ENCODE data around the gene GPC6. TPM values are rescaled to one million over a fixed set of nuclear protein-coding genes. Genes with fewer than 3 reads are reported as not detected.

Gene GPC6
- total RNA-seq, 1 experiment from 2014 or later = 0.22 TPM

GRCh38 chr13:93309886-93310523 lies 83.4 kb downstream of the GPC6 start:
- H3K79me2 ChIP-seq (ENCODE audit: insufficient read depth, low read length) = no peaks in the 10 kb centered on the region
- H4K20me1 ChIP-seq (ENCODE audit: insufficient read depth) = no peaks in the 10 kb centered on the region
- no TSS peak for BruUV-seq (replicated peaks)
- H3K9ac ChIP-seq (ENCODE audit: low read length) = no peak overlapping the region
- CTCF ChIA-PET = no interaction called here
- RAD21 ChIA-PET (ENCODE audit: low non-redundant PET in 1 of 2, low total read pairs in 2 of 2, uncharacterized antibody in 2 of 2, unreplicated experiment in 2 of 2) = no interaction called here
- no peak for DNase-seq (ENCODE audit: low read depth, low spot score)
- intact Hi-C loops (cut with micrococcal nuclease) = no loop called here
- H3K4me1 ChIP-seq (ENCODE audit: control insufficient read depth in 1 of 2, insufficient read depth in 2 of 2, low read length in 2 of 2) = no peaks in the 10 kb centered on the region
- H3K4me3 ChIP-seq (replicated peaks in 1 of 2; ENCODE audit: low read depth in 1 of 2, low read length in 2 of 2) = no peak overlapping the region
- no peaks in the 10 kb centered on the region for H3K9me2 ChIP-seq (ENCODE audit: insufficient read depth)
- no peak overlapping the region for H2AFZ ChIP-seq (ENCODE audit: low read depth, low read length, poor library complexity, severe bottlenecking)
- H3K4me2 ChIP-seq (ENCODE audit: low read length) = no peak overlapping the region
- peaks cover 13 to 18% of the 10 kb centered on the region in 2 experiments; a peak in 3 of 4 replicates for H3K9me3 ChIP-seq (ENCODE audit: control insufficient read depth in 1 of 2, insufficient read depth in 1 of 2, low read depth in 1 of 2, low read length in 2 of 2)
- H3K36me3 ChIP-seq (ENCODE audit: control insufficient read depth in 1 of 2, insufficient read depth in 2 of 2, low read length in 2 of 2) = no peaks in the 10 kb centered on the region
- no peak for ATAC-seq
- POLR2A ChIA-PET = no interaction called here
- H3K27me3 ChIP-seq (ENCODE audit: insufficient read depth, low read length) = no peaks in the 10 kb centered on the region
- H3K27ac ChIP-seq (ENCODE audit: low read depth, low read length) = no peak overlapping the region
- TF ChIP-seq ATF3 (IDR thresholded peaks at IDR 0.05) (no peak), POLR2A (IDR thresholded peaks at IDR 0.05; ENCODE audit: borderline replicate concordance, extremely low read depth, insufficient read depth, insufficient read length) (no peak), MAX (IDR thresholded peaks at IDR 0.05) (no peak), ZNF274 (IDR thresholded peaks at IDR 0.05; ENCODE audit: low read depth, low read length) (no peak)

- H3K27me3 ChIP-seq (ENCODE audit: insufficient read depth, low read length) = no peaks in the 10 kb centered on the region
- no TSS peak for BruUV-seq (replicated peaks)
- CTCF ChIA-PET = no interaction called here
- H3K4me1 ChIP-seq (ENCODE audit: control insufficient read depth in 1 of 2, insufficient read depth in 2 of 2, low read length in 2 of 2) = no peaks in the 10 kb centered on the region
- POLR2A ChIA-PET = no interaction called here
- intact Hi-C loops (cut with micrococcal nuclease) = no loop called here
- TF ChIP-seq YY1 (IDR thresholded peaks at IDR 0.05; ENCODE audit: extremely low read depth, insufficient replicate concordance, low read depth, low read length) (no peak), JUND (IDR thresholded peaks at IDR 0.05) (no peak), FOSL1 (IDR thresholded peaks at IDR 0.05; ENCODE audit: low read depth) (no peak), SP1 (IDR thresholded peaks at IDR 0.05; ENCODE audit: low read depth) (no peak), POLR2AphosphoS5 (IDR thresholded peaks at IDR 0.05; ENCODE audit: low read depth, low read length) (no peak), ATF3 (IDR thresholded peaks at IDR 0.05) (no peak)
- no peak overlapping the region for H3K4me3 ChIP-seq (replicated peaks in 1 of 2; ENCODE audit: low read depth in 1 of 2, low read length in 2 of 2)
- ATAC-seq (no peak), DNase-seq (ENCODE audit: low read depth, low spot score) (no peak)
- no peaks in the 10 kb centered on the region for H4K20me1 ChIP-seq (ENCODE audit: insufficient read depth)
- RAD21 ChIA-PET (ENCODE audit: low non-redundant PET in 1 of 2, low total read pairs in 2 of 2, uncharacterized antibody in 2 of 2, unreplicated experiment in 2 of 2) = no interaction called here
- H3K9me3 ChIP-seq (ENCODE audit: control insufficient read depth in 1 of 2, insufficient read depth in 1 of 2, low read depth in 1 of 2, low read length in 2 of 2) = peaks cover 4 to 32% of the 10 kb centered on the region in 2 experiments; a peak in 2 of 4 replicates
- H3K27ac ChIP-seq (ENCODE audit: low read depth, low read length) = no peak overlapping the region
- no peak overlapping the region for H2AFZ ChIP-seq (ENCODE audit: low read depth, low read length, poor library complexity, severe bottlenecking)
- H3K4me2 ChIP-seq (ENCODE audit: low read length) = no peak overlapping the region
- H3K9ac ChIP-seq (ENCODE audit: low read length) = no peak overlapping the region
- H3K79me2 ChIP-seq (ENCODE audit: insufficient read depth, low read length) = no peaks in the 10 kb centered on the region
- no peaks in the 10 kb centered on the region for H3K36me3 ChIP-seq (ENCODE audit: control insufficient read depth in 1 of 2, insufficient read depth in 2 of 2, low read length in 2 of 2)
- H3K9me2 ChIP-seq (ENCODE audit: insufficient read depth) = no peaks in the 10 kb centered on the region
Observed at GRCh38 chr13:93316841-93317240, 90.2 kb downstream of the GPC6 start.
